Measurements from ENCODE around the gene RBMX2.
"Not testable (repeated sequence)": the region's sequence is repeated elsewhere in the genome, so short reads cannot be mapped to it uniquely, and the experiment has no call there.

RBMX2 gene
- 18.1 to 26.5 reads per million in 2 donors for total RNA-seq

GRCh38 chrX:130401415-130402207 lies at the start of gene RBMX2:
TSS of gene RBMX2 (plus strand) at chrX:130401987. CDS start at chrX:130402033, 46 bp downstream.
- DNase-seq = peak; percentile 38 to 84 (median 63)

- not testable (repeated sequence) for DNase-seq
Measured at GRCh38 chrX:130352050-130352449, 49.7 kb upstream of the RBMX2 start.

GRCh38 chrX:130376077-130376476 lies 25.7 kb upstream of the RBMX2 start:
- DNase-seq = no peak

GRCh38 chrX:130378024-130378669 lies 23.6 kb upstream of the RBMX2 start:
- DNase-seq = no peak

GRCh38 chrX:130385520-130385919 lies 16.3 kb upstream of the RBMX2 start, which contains the start of gene GPR119:
TSS of gene GPR119 (minus strand) at chrX:130385674. CDS start at chrX:130385447, 227 bp downstream.
- DNase-seq = no peak

GRCh38 chrX:130386408-130386808 lies 15.4 kb upstream of the RBMX2 start:
- DNase-seq = no peak

- DNase-seq = no peak
Measured at GRCh38 chrX:130393451-130394074, 8.2 kb upstream of the RBMX2 start.

GRCh38 chrX:130395341-130395740 lies 6.4 kb upstream of the RBMX2 start:
- DNase-seq = no peak

- DNase-seq = no peak
Measured at GRCh38 chrX:130402208-130402684, 459 bp downstream of the RBMX2 start.

GRCh38 chrX:130413415-130413814 lies 11.6 kb downstream of the RBMX2 start:
- no peak for DNase-seq

- DNase-seq = no peak
Measured at GRCh38 chrX:130414800-130415199, 13.0 kb downstream of the RBMX2 start.

- DNase-seq = peak in 1 of 5 experiments; percentile 71
Measured at GRCh38 chrX:130415201-130415600, 13.4 kb downstream of the RBMX2 start.

- no peak for DNase-seq
Measured at GRCh38 chrX:130416785-130417184, 15.0 kb downstream of the RBMX2 start.

GRCh38 chrX:130418066-130418465 lies 16.3 kb downstream of the RBMX2 start:
- no peak for DNase-seq

- no peak for DNase-seq
Measured at GRCh38 chrX:130418740-130419139, 17.0 kb downstream of the RBMX2 start.

- DNase-seq = no peak
Measured at GRCh38 chrX:130419263-130419662, 17.5 kb downstream of the RBMX2 start.

- DNase-seq = no peak
Measured at GRCh38 chrX:130426531-130426930, 24.7 kb downstream of the RBMX2 start.

GRCh38 chrX:130429236-130429635 lies 27.4 kb downstream of the RBMX2 start:
- not testable (repeated sequence) for DNase-seq

GRCh38 chrX:130435937-130436336 lies 34.1 kb downstream of the RBMX2 start:
- no peak for DNase-seq

GRCh38 chrX:130437996-130438395 lies 36.2 kb downstream of the RBMX2 start:
- not testable (repeated sequence) for DNase-seq

- DNase-seq = no peak
Measured at GRCh38 chrX:130443875-130444274, 42.1 kb downstream of the RBMX2 start.

- DNase-seq = no peak
Measured at GRCh38 chrX:130444641-130445336, 43.0 kb downstream of the RBMX2 start.

- no peak for DNase-seq
Measured at GRCh38 chrX:130446974-130447373, 45.2 kb downstream of the RBMX2 start.
